Loucy (cell line): ENCODE data around the gene CFHR3.

Experiments
- H2AFZ ChIP-seq: fragments of 200-600 bp; sonication (generic); 2 replicates; pipeline ENCODE4 v1.6.0; 2016; ENCODE audit warnings: antibody characterized with exemption, mild to moderate bottlenecking, low read length, moderate library complexity
- H3F3A ChIP-seq: fragments of 200-600 bp; 2 replicates; pipeline ENCODE4 v1.6.0; 2016; ENCODE audit warnings: antibody characterized with exemption, low read depth, mild to moderate bottlenecking
- H3K27me3 ChIP-seq: fragments of 200-600 bp; sonication (generic); 2 replicates; pipeline ENCODE4 v1.6.1; 2014; ENCODE audit warnings: low read length, mild to moderate bottlenecking; ENCODE audit not compliant: insufficient read depth, poor library complexity, severe bottlenecking
- H3K36me3 ChIP-seq: fragments of 200-600 bp; sonication (generic); 2 replicates; pipeline ENCODE4 v1.6.1; 2016; ENCODE audit warnings: low read length; ENCODE audit not compliant: insufficient read depth
- H3K4me1 ChIP-seq: fragments of 200-600 bp; sonication (generic); 2 replicates; pipeline ENCODE4 v1.5.1; 2014; ENCODE audit warnings: low read length, mild to moderate bottlenecking; ENCODE audit not compliant: insufficient read depth, poor library complexity, severe bottlenecking
- H3K4me2 ChIP-seq: fragments of 200-600 bp; sonication (generic); 2 replicates; pipeline ENCODE4 v1.6.0; 2014; ENCODE audit warnings: antibody characterized with exemption, low read length, low read depth, mild to moderate bottlenecking; ENCODE audit not compliant: poor library complexity, severe bottlenecking
- H3K4me3 ChIP-seq: fragments of 200-600 bp; sonication (generic); 2 replicates; pipeline ENCODE4 v1.5.1; 2014; ENCODE audit warnings: low read length, mild to moderate bottlenecking, mixed read lengths; ENCODE audit not compliant: poor library complexity, severe bottlenecking
- H3K79me2 ChIP-seq: fragments of 200-600 bp; sonication (generic); 2 replicates; pipeline ENCODE4 v1.6.1; 2014; ENCODE audit warnings: low read length; ENCODE audit not compliant: insufficient read depth
- H3K9ac ChIP-seq: fragments of 200-600 bp; sonication (generic); 2 replicates; pipeline ENCODE4 v1.6.0; 2014; ENCODE audit warnings: mild to moderate bottlenecking, low read depth, low read length, moderate library complexity; ENCODE audit not compliant: poor library complexity, severe bottlenecking
- H3K9me2 ChIP-seq: fragments of 200-600 bp; sonication (generic); replicated peaks from 2 replicates; pipeline ENCODE4 v1.6.1; 2016; ENCODE audit warnings: low read depth, low read length, mixed read lengths
- H3K9me3 ChIP-seq: fragments of 200-600 bp; sonication (generic); 2 replicates; pipeline ENCODE4 v1.6.1; 2014; ENCODE audit warnings: mild to moderate bottlenecking, antibody characterized with exemption, low read length, low read depth; ENCODE audit not compliant: insufficient read depth
- H4K20me1 ChIP-seq: fragments of 200-600 bp; sonication (generic); 2 replicates; pipeline ENCODE4 v1.6.0; 2014; ENCODE audit warnings: antibody characterized with exemption, low read length, mild to moderate bottlenecking; ENCODE audit not compliant: insufficient read depth, poor library complexity, severe bottlenecking
- CTCF ChIP-seq: fragments of 200-600 bp; sonication (generic); conservative IDR thresholded peaks from 2 replicates; pipeline ENCODE4 v1.5.1; 2014; ENCODE audit warnings: mild to moderate bottlenecking, antibody characterized with exemption, low read length
- EZH2phosphoT487 ChIP-seq: fragments of 200-600 bp; IDR thresholded peaks from 2 replicates; pipeline ENCODE4 v1.6.1; 2018; ENCODE audit warnings: antibody characterized with exemption, mild to moderate bottlenecking, moderate library complexity, borderline replicate concordance

CFHR3 gene

GRCh38 chr1:196734006-196734405 lies 40.6 kb upstream of the CFHR3 start:
- no peaks in the 10 kb centered on the region for H3K9me2 ChIP-seq
- H3K9ac ChIP-seq, result no peak overlapping the region
- no peak overlapping the region for H3K4me3 ChIP-seq
- H3K79me2 ChIP-seq, result no peaks in the 10 kb centered on the region
- no peak overlapping the region for H2AFZ ChIP-seq
- H4K20me1 ChIP-seq, result no peaks in the 10 kb centered on the region
- no peaks in the 10 kb centered on the region for H3K4me1 ChIP-seq
- no peak overlapping the region for H3K4me2 ChIP-seq
- H3K27me3 ChIP-seq, result no peaks in the 10 kb centered on the region
- TF ChIP-seq EZH2phosphoT487 (no peak), CTCF (no peak)
- no peaks in the 10 kb centered on the region for H3K36me3 ChIP-seq
- H3F3A ChIP-seq, result no peaks in the 10 kb centered on the region
- H3K9me3 ChIP-seq, result 0 out of 2 replicates have a peak, but pooled peaks cover 4% of the 10 kb centered on the region

GRCh38 chr1:196734460-196734859 lies 40.2 kb upstream of the CFHR3 start:
- TF ChIP-seq EZH2phosphoT487 (no peak), CTCF (no peak)
- Histone ChIP-seq H3K9me2 (no peaks in the 10 kb centered on the region), H2AFZ (no peak overlapping the region)

GRCh38 chr1:196738730-196739129 lies 35.9 kb upstream of the CFHR3 start:
- H3K9me3 ChIP-seq, result 0 out of 2 replicates have a peak, but pooled peaks cover 10% of the 10 kb centered on the region
- H2AFZ ChIP-seq, result no peak overlapping the region
- no peaks in the 10 kb centered on the region for H3K36me3 ChIP-seq
- H3K4me3 ChIP-seq, result no peak overlapping the region
- H3K9ac ChIP-seq, result no peak overlapping the region
- H3K4me1 ChIP-seq, result no peaks in the 10 kb centered on the region
- no peaks in the 10 kb centered on the region for H4K20me1 ChIP-seq
- H3K9me2 ChIP-seq, result no peaks in the 10 kb centered on the region
- no peaks in the 10 kb centered on the region for H3K79me2 ChIP-seq
- no peaks in the 10 kb centered on the region for H3F3A ChIP-seq
- TF ChIP-seq EZH2phosphoT487, result no peak
- TF ChIP-seq CTCF, result no peak
- H3K4me2 ChIP-seq, result no peak overlapping the region
- no peaks in the 10 kb centered on the region for H3K27me3 ChIP-seq

More at GRCh38 chr1:196734460-196734859, 40.2 kb upstream of the CFHR3 start:
- H3K27me3 ChIP-seq, result no peaks in the 10 kb centered on the region
- no peaks in the 10 kb centered on the region for H3K79me2 ChIP-seq
- no peaks in the 10 kb centered on the region for H3F3A ChIP-seq
- no peaks in the 10 kb centered on the region for H3K4me1 ChIP-seq
- H4K20me1 ChIP-seq, result no peaks in the 10 kb centered on the region
- 0 out of 2 replicates have a peak, but pooled peaks cover 6% of the 10 kb centered on the region for H3K9me3 ChIP-seq
- H3K9ac ChIP-seq, result no peak overlapping the region
- H3K4me3 ChIP-seq, result no peak overlapping the region
- H3K36me3 ChIP-seq, result no peaks in the 10 kb centered on the region
- H3K4me2 ChIP-seq, result no peak overlapping the region
